Right renal cortex interstitium (tissue), 3 donors: Measurements from ENCODE around the gene IFNGR2. TPM values are rescaled to one million over a fixed set of nuclear protein-coding genes. Genes with fewer than 3 reads are reported as not detected.

Source experiments
- DNase-seq, 3 donors: peaks; one replicate each; pipeline ENCODE4 v3.0.0-alpha.2; 2013; ENCODE audit warnings: low read depth in 3 of 3, low spot score in 2 of 3
- polyA plus RNA-seq, 3 donors: library from polyadenylated mRNA; unstranded; fragments of 120-200 nt; gene quantifications; one replicate each; pipeline ENCODE4 v1.2.1, GENCODE V29; 2013; ENCODE audit not compliant: insufficient read length in 3 of 3

Gene IFNGR2
- polyA plus RNA-seq, 3 donors = 82.9 to 86.4 (median 86.0) TPM

DNA sequence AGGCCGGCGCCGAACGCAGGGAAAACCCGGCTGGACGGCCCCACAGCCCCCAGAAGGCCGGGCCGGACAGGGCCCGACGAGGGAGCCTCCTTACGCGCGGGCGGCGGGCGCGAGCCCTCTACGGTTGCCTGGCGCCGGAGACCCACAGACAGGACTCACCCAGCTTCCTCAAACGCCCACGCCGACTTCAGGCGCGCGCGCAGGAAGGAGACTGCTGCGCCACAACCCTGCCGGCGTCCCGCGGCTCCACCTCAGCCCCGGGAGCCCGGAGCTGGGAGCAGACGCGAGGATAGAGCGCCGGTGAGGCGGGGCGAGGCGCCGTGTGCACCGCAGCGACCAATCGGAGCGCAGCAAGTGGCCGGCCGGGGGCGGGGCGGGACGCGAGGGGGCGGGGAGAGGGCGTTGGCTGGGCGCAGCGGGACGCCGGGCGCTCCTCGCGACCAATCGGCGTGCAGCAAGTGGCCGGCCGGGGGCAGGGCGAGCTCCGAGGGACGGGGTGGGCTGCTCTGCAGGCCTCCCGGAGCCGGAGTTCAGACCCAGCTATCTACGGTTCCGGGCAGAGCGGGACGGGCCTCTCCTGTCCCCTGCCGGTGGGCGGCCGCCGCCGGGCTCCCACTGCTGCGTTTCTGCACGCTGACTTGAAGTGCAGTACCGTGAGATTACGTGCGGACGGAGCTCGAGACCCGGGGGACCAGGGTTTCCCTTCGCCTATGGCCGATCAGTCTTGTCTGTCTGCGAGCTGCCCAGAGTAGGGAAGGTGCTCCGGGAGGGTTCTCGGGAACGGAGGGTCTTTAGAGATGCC lies 76.7 kb downstream of the IFNGR2 start, which contains the start of gene TMEM50B:
TSS of gene TMEM50B (minus strand) at position 296 of the 802 bp plus-strand sequence. CDS start 11,089 bp downstream, outside the sequence.
- DNase-seq = peak; percentile 80 to 90 (median 84)

DNA sequence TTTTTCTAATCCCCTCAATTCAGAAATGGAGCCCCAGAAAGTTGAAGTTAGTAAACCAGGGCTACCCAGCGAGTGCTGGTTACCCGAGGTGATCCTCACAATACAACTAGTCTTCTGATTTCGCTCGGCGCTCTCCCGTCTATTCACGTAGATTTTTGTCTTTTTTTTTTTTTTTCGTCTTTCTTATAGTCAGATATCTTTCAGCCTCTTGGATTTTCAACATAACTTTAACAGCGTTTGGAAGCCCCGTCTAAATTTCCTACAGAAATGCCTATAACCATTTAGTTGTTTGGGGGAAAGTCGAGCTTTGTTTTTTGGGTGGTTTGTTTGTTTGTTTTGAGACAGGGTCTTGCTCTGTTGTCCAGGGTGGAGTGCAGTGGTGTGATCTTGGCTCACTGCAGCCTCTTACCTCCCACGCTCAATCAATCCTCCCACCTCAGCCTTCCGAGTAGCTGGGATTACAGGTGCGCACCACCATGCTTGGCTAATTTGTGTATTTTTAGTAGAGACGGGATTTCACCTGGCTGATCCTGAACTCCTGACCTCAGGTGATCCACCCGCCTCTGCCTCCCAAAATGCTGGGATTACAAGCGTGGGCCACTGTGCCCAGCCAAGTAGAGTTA lies 77.4 kb downstream of the IFNGR2 start:
- no peak for DNase-seq

DNA sequence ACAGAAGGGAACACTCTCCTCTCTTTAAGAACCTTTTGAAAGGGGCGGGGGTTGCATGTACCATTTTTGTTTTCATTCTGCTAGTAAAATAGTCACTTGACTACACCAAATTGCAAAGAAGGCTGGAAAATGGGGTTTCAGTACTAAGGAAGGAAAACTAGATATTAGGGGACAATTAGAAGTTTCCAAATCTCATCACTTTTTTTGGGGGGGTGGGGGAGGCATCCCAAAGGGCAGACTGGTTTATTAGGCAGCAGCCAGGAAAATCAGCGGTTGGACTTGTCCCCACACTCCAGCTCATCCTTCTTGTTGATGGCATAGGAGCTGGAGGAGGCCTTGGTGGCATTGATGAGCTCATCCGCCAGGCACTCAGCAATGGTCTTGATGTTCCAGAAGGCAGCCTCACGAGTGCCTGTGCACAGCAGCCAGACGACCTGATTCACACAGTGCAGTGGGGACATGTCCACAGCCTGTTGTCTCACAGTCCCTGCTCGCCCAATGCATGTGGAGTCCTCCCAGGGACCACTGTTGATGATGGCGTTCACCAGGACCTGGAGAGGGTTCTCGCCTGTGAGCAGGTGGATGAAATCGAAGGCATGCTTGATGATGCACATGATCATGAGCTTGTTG lies 78.2 kb downstream of the IFNGR2 start:
- no peak for DNase-seq

Other genes starting within 250 kb of the IFNGR2 start
- gene IFNAR2, start 173.5 kb upstream of the IFNGR2 start, polyA plus RNA-seq = 10 to 100 TPM; 19.7 to 22.8 (median 22.8) TPM
- 10 to 100 TPM; 29.5 to 34.0 (median 32.8) TPM for gene IL10RB, start 137.0 kb upstream of the IFNGR2 start, polyA plus RNA-seq
- 10 to 100 TPM; 37.1 to 40.0 (median 39.2) TPM for gene IFNAR1, start 78.4 kb upstream of the IFNGR2 start, polyA plus RNA-seq
- gene TMEM50B, start 76.6 kb downstream of the IFNGR2 start, polyA plus RNA-seq = 10 to 100 TPM; 48.8 to 64.9 (median 60.5) TPM
- gene DNAJC28, start 88.3 kb downstream of the IFNGR2 start, polyA plus RNA-seq = 1 to 10 TPM; 6.0 to 6.3 (median 6.1) TPM
- 10 to 100 TPM; 65.9 to 71.0 (median 70.9) TPM for gene GART, start 138.7 kb downstream of the IFNGR2 start, polyA plus RNA-seq
- gene SON, start 139.6 kb downstream of the IFNGR2 start, polyA plus RNA-seq = 100 to 1,000 TPM; 306 to 347 (median 321) TPM
- 10 to 100 TPM; 31.0 to 36.9 (median 32.5) TPM for gene DONSON, start 185.3 kb downstream of the IFNGR2 start, polyA plus RNA-seq
- gene CRYZL1, start 238.3 kb downstream of the IFNGR2 start, polyA plus RNA-seq = 10 to 100 TPM; 62.3 to 73.5 (median 64.6) TPM
- 10 to 100 TPM; 37.6 to 39.5 (median 39.4) TPM for gene ITSN1, start 239.1 kb downstream of the IFNGR2 start, polyA plus RNA-seq